A549 treated with CpdA at 1 μM for 4 hours (cell line): ENCODE measurements around the gene RNF128. TPM values are rescaled to one million over a fixed set of nuclear protein-coding genes. Genes with fewer than 3 reads are reported as not detected.

ENCODE experiments used
- total RNA-seq: library from RNA; stranded (reverse); fragments of 200-300 nt; extraction: Qiagen RNA extraction; gene quantifications from 5 replicates; pipeline ENCODE4 v1.2.3, GENCODE V29; 2022; ENCODE audit warnings: low read depth

The RNF128 gene, protein sequence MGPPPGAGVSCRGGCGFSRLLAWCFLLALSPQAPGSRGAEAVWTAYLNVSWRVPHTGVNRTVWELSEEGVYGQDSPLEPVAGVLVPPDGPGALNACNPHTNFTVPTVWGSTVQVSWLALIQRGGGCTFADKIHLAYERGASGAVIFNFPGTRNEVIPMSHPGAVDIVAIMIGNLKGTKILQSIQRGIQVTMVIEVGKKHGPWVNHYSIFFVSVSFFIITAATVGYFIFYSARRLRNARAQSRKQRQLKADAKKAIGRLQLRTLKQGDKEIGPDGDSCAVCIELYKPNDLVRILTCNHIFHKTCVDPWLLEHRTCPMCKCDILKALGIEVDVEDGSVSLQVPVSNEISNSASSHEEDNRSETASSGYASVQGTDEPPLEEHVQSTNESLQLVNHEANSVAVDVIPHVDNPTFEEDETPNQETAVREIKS
- total RNA-seq: 0.05 to 0.07 TPM (median 0.06 TPM) in 3 of 5 replicates, not detected in the others

DNA sequence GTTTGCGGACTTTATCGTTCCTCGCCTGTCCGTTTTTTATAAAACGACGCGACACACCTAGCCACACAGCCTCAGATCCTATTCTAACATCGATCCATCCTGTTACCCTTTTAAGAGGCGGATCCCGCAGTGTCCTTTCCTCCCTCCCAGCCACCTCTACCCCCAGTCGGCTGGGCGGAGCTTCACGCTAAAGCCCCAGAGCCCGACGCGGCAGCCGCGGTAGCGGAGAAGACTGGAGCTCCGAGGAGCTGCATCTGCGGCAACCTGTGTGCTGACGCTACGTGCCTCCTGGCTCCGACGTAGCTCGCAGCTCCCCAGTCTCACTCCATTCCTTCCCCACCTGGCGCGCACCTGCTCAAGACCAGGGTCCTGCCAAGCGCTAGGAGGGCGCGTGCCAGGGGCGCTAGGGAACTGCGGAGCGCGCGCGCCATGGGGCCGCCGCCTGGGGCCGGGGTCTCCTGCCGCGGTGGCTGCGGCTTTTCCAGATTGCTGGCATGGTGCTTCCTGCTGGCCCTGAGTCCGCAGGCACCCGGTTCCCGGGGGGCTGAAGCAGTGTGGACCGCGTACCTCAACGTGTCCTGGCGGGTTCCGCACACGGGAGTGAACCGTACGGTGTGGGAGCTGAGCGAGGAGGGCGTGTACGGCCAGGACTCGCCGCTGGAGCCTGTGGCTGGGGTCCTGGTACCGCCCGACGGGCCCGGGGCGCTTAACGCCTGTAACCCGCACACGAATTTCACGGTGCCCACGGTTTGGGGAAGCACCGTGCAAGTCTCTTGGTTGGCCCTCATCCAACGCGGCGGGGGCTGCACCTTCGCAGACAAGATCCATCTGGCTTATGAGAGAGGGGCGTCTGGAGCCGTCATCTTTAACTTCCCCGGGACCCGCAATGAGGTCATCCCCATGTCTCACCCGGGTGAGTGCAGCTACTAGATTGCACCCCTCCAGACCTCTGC, at the start of gene RNF128:
TSS of gene RNF128 (plus strand) at position 217 of the 953 bp plus-strand sequence. CDS start at position 430, 213 bp downstream.

DNA sequence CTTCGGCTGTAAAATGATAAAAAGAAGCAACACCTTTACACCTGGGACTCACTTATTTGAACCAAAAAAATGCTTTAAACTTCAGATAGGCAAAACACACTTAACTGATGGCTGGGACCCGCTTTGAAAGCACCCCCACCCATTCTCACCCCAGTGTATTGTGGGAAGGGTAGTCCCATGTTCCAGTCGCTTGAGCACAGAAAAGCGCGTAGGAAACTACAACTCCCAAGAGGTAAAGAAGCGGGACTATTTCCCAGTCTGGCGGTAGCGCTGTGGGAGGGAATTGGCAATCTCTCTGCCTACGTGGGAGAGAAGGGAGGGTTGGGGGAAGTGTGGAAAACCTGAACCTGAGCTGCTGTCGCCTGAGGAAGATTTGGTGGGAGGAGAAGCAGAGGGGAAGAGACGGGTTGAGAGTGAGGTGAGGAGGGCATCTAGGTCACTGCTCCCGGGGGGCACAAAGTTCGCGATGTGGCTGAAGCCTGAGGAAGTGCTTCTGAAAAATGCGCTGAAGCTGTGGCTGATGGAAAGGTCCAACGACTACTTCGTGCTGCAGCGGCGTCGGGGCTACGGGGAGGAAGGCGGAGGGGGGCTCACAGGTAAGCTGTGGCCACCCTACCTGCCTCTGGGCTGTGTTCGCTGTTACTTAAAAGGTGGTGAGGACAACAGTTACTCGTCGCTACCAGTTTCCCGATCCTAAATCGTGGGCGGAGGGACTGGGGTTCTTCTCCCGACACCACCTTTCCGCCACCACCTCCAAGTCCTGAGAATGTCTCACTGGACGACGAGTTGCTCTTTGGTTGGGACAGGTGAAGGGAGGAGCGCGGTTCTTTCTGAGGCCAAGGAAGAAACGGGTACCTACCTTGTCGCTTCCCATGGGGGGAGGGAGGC, 76.1 kb downstream of the RNF128 start, which contains the start of gene TBC1D8B:
TSS of gene TBC1D8B (plus strand) at position 286 of the 888 bp plus-strand sequence. CDS start at position 467, 181 bp downstream.

Other genes with a start within 250 kb of the RNF128 start
- gene RADX, start 114.7 kb upstream of the RNF128 start, total RNA-seq: 0.05 to 0.12 TPM (median 0.06 TPM) in 3 of 5 replicates, not detected in the others
- gene TBC1D8B, start 76.0 kb downstream of the RNF128 start, total RNA-seq: 1.3 to 2.0 TPM (median 1.8 TPM) in 5 replicates
- gene RIPPLY1, start 176.6 kb downstream of the RNF128 start, total RNA-seq: 0.07 to 0.14 TPM in 2 of 5 replicates, not detected in the others
- 7.9 to 10.0 TPM (median 8.7 TPM) in 5 replicates for gene CLDN2, start 193.7 kb downstream of the RNF128 start, total RNA-seq